HG03045 (cell line): ENCODE data around the gene ARHGAP6.
"Not testable (repeated sequence)": the region's sequence is repeated elsewhere in the genome, so short reads cannot be mapped to it uniquely, and the experiment has no call there.

Experiments used
- ATAC-seq: cut with Tn5 transposase; IDR thresholded peaks from one replicate; pipeline ENCODE4 v1.9.1; 2021; ENCODE audit warnings: mild to moderate bottlenecking, moderate library complexity; ENCODE audit not compliant: unreplicated experiment

ARHGAP6 gene

GRCh38 chrX:11264925-11265324 lies 400.8 kb downstream of the ARHGAP6 start:
- ATAC-seq = no peak

- no peak for ATAC-seq
Measured at GRCh38 chrX:11261260-11261659, 404.5 kb downstream of the ARHGAP6 start.

GRCh38 chrX:11259437-11259836 lies 406.3 kb downstream of the ARHGAP6 start:
- ATAC-seq = no peak

- no peak for ATAC-seq
Measured at GRCh38 chrX:11257711-11258110, 408.0 kb downstream of the ARHGAP6 start.

GRCh38 chrX:11257290-11257689 lies 408.4 kb downstream of the ARHGAP6 start:
- no peak for ATAC-seq

GRCh38 chrX:11254417-11255109 lies 411.2 kb downstream of the ARHGAP6 start:
- no peak for ATAC-seq

- ATAC-seq = no peak
Measured at GRCh38 chrX:11244636-11245035, 421.1 kb downstream of the ARHGAP6 start.

GRCh38 chrX:11242704-11243103 lies 423.0 kb downstream of the ARHGAP6 start:
- ATAC-seq = no peak

GRCh38 chrX:11241720-11242119 lies 424.0 kb downstream of the ARHGAP6 start:
- no peak for ATAC-seq

- no peak for ATAC-seq
Measured at GRCh38 chrX:11239230-11239629, 426.5 kb downstream of the ARHGAP6 start.

- ATAC-seq = not testable (repeated sequence)
Measured at GRCh38 chrX:11235377-11235776, 430.3 kb downstream of the ARHGAP6 start.

GRCh38 chrX:11215191-11215921 lies 450.4 kb downstream of the ARHGAP6 start:
- no peak for ATAC-seq

GRCh38 chrX:11214346-11215190 lies 451.2 kb downstream of the ARHGAP6 start:
- ATAC-seq = no peak

GRCh38 chrX:11212741-11213140 lies 453.0 kb downstream of the ARHGAP6 start:
- ATAC-seq = no peak

GRCh38 chrX:11210415-11210801 lies 455.3 kb downstream of the ARHGAP6 start:
- no peak for ATAC-seq

- ATAC-seq = no peak
Measured at GRCh38 chrX:11209798-11210414, 455.8 kb downstream of the ARHGAP6 start.

- no peak for ATAC-seq
Measured at GRCh38 chrX:11206716-11207115, 459.0 kb downstream of the ARHGAP6 start.

GRCh38 chrX:11205796-11206195 lies 459.9 kb downstream of the ARHGAP6 start:
- ATAC-seq = no peak

- ATAC-seq = no peak
Measured at GRCh38 chrX:11197671-11198070, 468.0 kb downstream of the ARHGAP6 start.

GRCh38 chrX:11196476-11196875 lies 469.2 kb downstream of the ARHGAP6 start:
- no peak for ATAC-seq

- no peak for ATAC-seq
Measured at GRCh38 chrX:11193035-11193469, 472.7 kb downstream of the ARHGAP6 start.
